ENCODE results near the gene BSPRY.

DNA sequence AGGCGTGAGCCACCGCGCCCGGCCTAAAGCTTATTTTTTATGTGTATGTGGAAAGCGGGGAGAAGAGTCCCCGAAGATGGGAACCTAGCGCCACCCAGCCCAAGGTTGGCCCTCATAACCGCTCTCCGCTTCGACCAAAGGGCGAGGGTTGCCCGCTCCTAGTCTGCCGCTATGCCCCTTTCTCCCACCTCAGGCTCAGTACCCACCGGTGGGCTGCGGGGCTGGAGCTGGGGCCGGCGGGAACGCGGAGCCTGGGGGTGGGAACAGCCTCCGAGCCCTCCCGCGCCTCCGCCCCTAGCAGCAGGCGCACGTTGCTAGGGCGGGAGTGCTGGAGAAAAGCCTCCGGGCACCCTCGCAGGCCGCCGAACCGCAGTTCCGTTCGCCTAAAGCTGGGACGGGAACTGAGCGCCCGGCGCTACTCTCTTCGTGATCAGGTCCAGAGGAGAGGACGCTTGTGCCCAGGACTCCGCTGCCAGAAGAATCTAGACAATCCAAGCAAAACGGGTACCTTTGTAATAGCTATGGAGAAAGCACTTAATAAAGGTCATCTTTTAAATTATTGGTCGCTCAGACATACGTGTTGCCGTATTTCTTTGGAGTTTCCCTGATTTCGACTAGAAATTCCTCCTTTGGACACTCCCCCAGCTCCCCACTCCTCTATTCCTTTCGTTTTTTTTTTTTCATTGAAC lies 9.2 kb upstream of the BSPRY start, which contains the start of gene WDR31:
- TF ChIP-seq POLR2AphosphoS5 (IDR thresholded peaks at IDR 0.05) (peak; percentile 63 to 81 (median 77)), CTCF (IDR thresholded peaks at IDR 0.05) (no peak), EP300 (IDR thresholded peaks at IDR 0.05; ENCODE audit: low read depth) (no peak), POLR2A (IDR thresholded peaks at IDR 0.05) (peak; percentile 25)

All from transverse colon (tissue), 4 donors.